MM.1S (cell line): Measurements from ENCODE around the gene OSBPL8.

Experiments
- DNase-seq: peaks from one replicate; pipeline ENCODE4 v3.0.0-alpha.2; 2015
- H2AFZ ChIP-seq: fragments of 300-600 bp; sonication (generic); 2 replicates; pipeline ENCODE4 v1.6.0; 2016; ENCODE audit warnings: antibody characterized with exemption, low read length
- H3F3A ChIP-seq: fragments of 300-600 bp; sonication (generic); 2 replicates; pipeline ENCODE4 v1.6.1; 2016; ENCODE audit warnings: mild to moderate bottlenecking, antibody characterized with exemption, low read length, moderate library complexity, mixed read lengths; ENCODE audit not compliant: insufficient read depth
- H3K27ac ChIP-seq: fragments of 300-600 bp; sonication (generic); 2 replicates; pipeline ENCODE4 v1.5.1; 2016; ENCODE audit warnings: mild to moderate bottlenecking, low read length
- H3K27me3 ChIP-seq: fragments of 300-600 bp; sonication (generic); replicated peaks from 2 replicates; pipeline ENCODE4 v1.6.0; 2016; ENCODE audit warnings: low read length; ENCODE audit not compliant: insufficient read depth
- H3K36me3 ChIP-seq: fragments of 300-600 bp; sonication (generic); replicated peaks from 2 replicates; pipeline ENCODE4 v1.6.1; 2016; ENCODE audit warnings: mild to moderate bottlenecking, low read length, mixed read lengths; ENCODE audit not compliant: insufficient read depth
- H3K4me1 ChIP-seq: fragments of 300-600 bp; sonication (generic); 2 replicates; pipeline ENCODE4 v1.6.1; 2016; ENCODE audit warnings: low read length, mixed read lengths
- H3K4me2 ChIP-seq: fragments of 300-600 bp; sonication (generic); 2 replicates; pipeline ENCODE4 v1.6.0; 2016; ENCODE audit warnings: low read depth, low read length
- H3K4me3 ChIP-seq: fragments of 300-600 bp; sonication (generic); 2 replicates; pipeline ENCODE4 v1.5.1; 2016; ENCODE audit warnings: low read length, mixed read lengths
- H3K79me2 ChIP-seq: fragments of 300-600 bp; sonication (generic); 2 replicates; pipeline ENCODE4 v1.6.1; 2016; ENCODE audit warnings: mixed run types, low read length, mixed read lengths
- H3K9ac ChIP-seq: fragments of 300-600 bp; sonication (generic); 2 replicates; pipeline ENCODE4 v1.6.1; 2016; ENCODE audit warnings: low read length, mixed read lengths
- H3K9me2 ChIP-seq: fragments of 300-600 bp; sonication (generic); replicated peaks from 2 replicates; pipeline ENCODE4 v1.6.1; 2016; ENCODE audit warnings: mild to moderate bottlenecking, low read length, mixed read lengths; ENCODE audit not compliant: insufficient read depth
- H3K9me3 ChIP-seq: fragments of 300-600 bp; sonication (generic); replicated peaks from 2 replicates; pipeline ENCODE4 v1.6.1; 2016; ENCODE audit warnings: mild to moderate bottlenecking, low read length, mixed read lengths; ENCODE audit not compliant: insufficient read depth
- H4K20me1 ChIP-seq: fragments of 300-600 bp; sonication (generic); 2 replicates; pipeline ENCODE4 v1.6.1; 2016; ENCODE audit warnings: mild to moderate bottlenecking, low read length, moderate library complexity, mixed read lengths; ENCODE audit not compliant: insufficient read depth
- EZH2 ChIP-seq: fragments of 300-600 bp; sonication (generic); optimal IDR thresholded peaks from 2 replicates; pipeline ENCODE3; 2017; ENCODE audit warnings: low read depth, mild to moderate bottlenecking, antibody characterized with exemption, low read length, mixed read lengths
- EZH2phosphoT487 ChIP-seq: fragments of 300-600 bp; sonication (generic); IDR thresholded peaks from 2 replicates; pipeline ENCODE4 v1.6.1; 2018; ENCODE audit warnings: antibody characterized with exemption, low read length
- TF ChIP-seq, protein P1 (sequence below): fragments of 300-600 bp; sonication (generic); IDR thresholded peaks from 2 replicates; pipeline ENCODE4 v1.5.1; 2016; ENCODE audit warnings: antibody characterized with exemption, low read length, mixed read lengths

The OSBPL8 gene

DNA sequence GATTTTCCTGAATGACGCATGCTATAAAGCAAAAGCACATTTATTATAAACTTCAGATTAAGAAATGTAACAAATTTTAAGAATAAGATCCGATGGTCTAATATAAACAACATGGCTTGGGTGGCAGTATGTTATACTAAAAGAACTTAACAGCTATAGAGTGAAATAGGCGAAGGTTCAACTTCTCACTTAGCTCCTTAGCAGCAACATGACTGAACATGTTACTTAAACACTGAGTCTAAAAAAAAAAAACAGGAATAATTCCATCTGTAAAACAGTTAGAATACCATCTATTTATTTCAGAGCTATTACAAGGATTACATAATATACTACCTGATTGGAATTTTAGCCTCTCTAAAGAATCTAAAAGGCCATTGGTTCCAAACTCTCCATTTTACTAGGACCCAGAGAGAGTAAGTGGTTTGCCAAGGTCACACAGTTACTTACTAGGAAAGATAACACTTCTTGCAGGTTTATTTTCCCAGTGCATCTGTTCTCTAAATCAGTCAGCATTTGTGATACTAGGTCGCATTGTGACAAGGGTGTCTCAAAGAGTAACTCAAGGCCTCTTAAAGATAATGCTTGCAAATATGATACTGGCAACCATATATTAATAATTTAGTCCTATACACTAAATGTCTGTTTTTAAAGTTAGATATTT lies 14.8 kb downstream of the OSBPL8 start:
- Histone ChIP-seq H3K9ac (no peak overlapping the region), H3K36me3 (no peaks in the 10 kb centered on the region), H3K79me2 (peaks cover 88% of the 10 kb centered on the region), H3K27ac (no peak overlapping the region), H3K9me3 (no peaks in the 10 kb centered on the region), H3K4me1 (no peaks in the 10 kb centered on the region), H3F3A (no peaks in the 10 kb centered on the region), H3K4me2 (no peak overlapping the region), H4K20me1 (no peaks in the 10 kb centered on the region), H3K27me3 (no peaks in the 10 kb centered on the region), H2AFZ (no peak overlapping the region), H3K9me2 (no peaks in the 10 kb centered on the region), H3K4me3 (no peak overlapping the region)
- TF ChIP-seq EZH2phosphoT487 (no peak), EZH2 (no peak)
- TF ChIP-seq, protein P1, sequence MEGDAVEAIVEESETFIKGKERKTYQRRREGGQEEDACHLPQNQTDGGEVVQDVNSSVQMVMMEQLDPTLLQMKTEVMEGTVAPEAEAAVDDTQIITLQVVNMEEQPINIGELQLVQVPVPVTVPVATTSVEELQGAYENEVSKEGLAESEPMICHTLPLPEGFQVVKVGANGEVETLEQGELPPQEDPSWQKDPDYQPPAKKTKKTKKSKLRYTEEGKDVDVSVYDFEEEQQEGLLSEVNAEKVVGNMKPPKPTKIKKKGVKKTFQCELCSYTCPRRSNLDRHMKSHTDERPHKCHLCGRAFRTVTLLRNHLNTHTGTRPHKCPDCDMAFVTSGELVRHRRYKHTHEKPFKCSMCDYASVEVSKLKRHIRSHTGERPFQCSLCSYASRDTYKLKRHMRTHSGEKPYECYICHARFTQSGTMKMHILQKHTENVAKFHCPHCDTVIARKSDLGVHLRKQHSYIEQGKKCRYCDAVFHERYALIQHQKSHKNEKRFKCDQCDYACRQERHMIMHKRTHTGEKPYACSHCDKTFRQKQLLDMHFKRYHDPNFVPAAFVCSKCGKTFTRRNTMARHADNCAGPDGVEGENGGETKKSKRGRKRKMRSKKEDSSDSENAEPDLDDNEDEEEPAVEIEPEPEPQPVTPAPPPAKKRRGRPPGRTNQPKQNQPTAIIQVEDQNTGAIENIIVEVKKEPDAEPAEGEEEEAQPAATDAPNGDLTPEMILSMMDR = no peak
- DNase-seq = no peak

DNA sequence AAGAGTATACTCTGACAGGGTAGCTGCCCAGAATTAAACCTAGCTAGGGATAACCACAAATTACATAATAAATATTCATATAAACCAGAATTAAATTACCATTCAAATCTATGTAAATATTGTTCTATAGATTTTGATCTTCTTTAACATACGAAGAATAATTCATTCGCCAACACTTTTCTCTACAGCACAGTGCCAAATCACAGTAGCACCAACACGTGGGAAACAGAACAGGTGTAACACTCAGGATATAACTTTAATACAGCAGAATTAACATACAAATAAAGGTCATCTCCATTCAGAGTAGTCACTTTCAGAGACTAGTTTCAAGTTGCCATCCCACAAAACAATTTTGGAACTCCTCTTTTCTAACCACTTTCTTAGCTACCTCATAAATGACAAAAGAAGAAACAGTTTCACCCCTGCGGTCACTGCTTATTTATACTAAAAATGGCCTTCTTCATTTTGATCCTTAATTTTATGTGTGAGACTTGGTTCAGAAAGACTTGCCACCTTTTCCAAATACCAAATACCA lies 15.7 kb downstream of the OSBPL8 start:
- no peaks in the 10 kb centered on the region for H3K9me2 ChIP-seq
- H4K20me1 ChIP-seq = no peaks in the 10 kb centered on the region
- H3K79me2 ChIP-seq = peaks cover 83% of the 10 kb centered on the region
- H3K9me3 ChIP-seq = no peaks in the 10 kb centered on the region
- TF ChIP-seq, protein P1 = no peak
- TF ChIP-seq EZH2phosphoT487 = no peak
- TF ChIP-seq EZH2 = no peak
- no peaks in the 10 kb centered on the region for H3K36me3 ChIP-seq
- no peaks in the 10 kb centered on the region for H3F3A ChIP-seq
- H3K4me3 ChIP-seq = no peak overlapping the region
- H3K4me1 ChIP-seq = no peaks in the 10 kb centered on the region
- no peak overlapping the region for H3K9ac ChIP-seq
- H2AFZ ChIP-seq = no peak overlapping the region
- no peak overlapping the region for H3K4me2 ChIP-seq
- H3K27me3 ChIP-seq = no peaks in the 10 kb centered on the region
- no peak overlapping the region for H3K27ac ChIP-seq
- no peak for DNase-seq

DNA sequence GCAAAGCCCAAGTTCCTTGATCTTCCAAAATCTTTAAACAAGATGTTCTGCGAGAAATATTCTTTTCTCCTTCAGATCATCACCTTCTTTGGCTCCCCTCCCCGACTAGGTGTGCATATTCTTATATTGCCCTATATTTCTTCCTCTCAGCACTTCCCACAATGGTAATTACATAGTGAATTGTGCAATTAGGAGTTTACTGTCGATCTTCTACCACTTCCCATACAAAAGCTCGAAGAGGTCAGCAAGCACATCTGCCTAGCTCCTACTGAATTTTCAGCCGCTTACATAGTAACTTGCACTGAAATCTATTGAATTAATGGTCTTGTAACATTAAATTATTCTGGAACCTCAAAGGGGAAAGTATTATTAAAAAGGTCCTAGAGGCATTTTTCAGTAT lies 16.7 kb downstream of the OSBPL8 start:
- no peak overlapping the region for H3K9ac ChIP-seq
- no peaks in the 10 kb centered on the region for H3F3A ChIP-seq
- no peaks in the 10 kb centered on the region for H3K36me3 ChIP-seq
- H3K4me1 ChIP-seq = no peaks in the 10 kb centered on the region
- no peak overlapping the region for H3K4me3 ChIP-seq
- no peaks in the 10 kb centered on the region for H3K27me3 ChIP-seq
- H3K79me2 ChIP-seq = peaks cover 76% of the 10 kb centered on the region
- H3K9me3 ChIP-seq = no peaks in the 10 kb centered on the region
- H3K9me2 ChIP-seq = no peaks in the 10 kb centered on the region
- H2AFZ ChIP-seq = no peak overlapping the region
- no peak for DNase-seq
- no peak for TF ChIP-seq EZH2phosphoT487
- TF ChIP-seq, protein P1 = no peak
- TF ChIP-seq EZH2 = no peak
- H3K27ac ChIP-seq = no peak overlapping the region
- H3K4me2 ChIP-seq = no peak overlapping the region
- H4K20me1 ChIP-seq = no peaks in the 10 kb centered on the region
